ENCODE data around the gene RHEB. TPM values are rescaled to one million over a fixed set of nuclear protein-coding genes. Genes with fewer than 3 reads are reported as not detected.

The RHEB gene
- total and polyA plus RNA-seq, 2 of the 13 experiments (the other 11 are each of a cell fraction or from before 2014, with no cell fraction given), result 55.0 to 77.6 TPM

- TF ChIP-seq TERF1 (CRISPR knock-in tag; IDR thresholded peaks at IDR 0.05), result no peak
- no peak for TF ChIP-seq ZNF775 (CRISPR knock-in tag; IDR thresholded peaks at IDR 0.05; ENCODE audit: borderline replicate concordance)
- no peak for TF ChIP-seq ZNF570 (CRISPR knock-in tag; IDR thresholded peaks at IDR 0.05; ENCODE audit: borderline replicate concordance)
- no peak for TF ChIP-seq ZNF746 (CRISPR knock-in tag; IDR thresholded peaks at IDR 0.05)
- TF ChIP-seq SMAD3 (CRISPR knock-in tag; IDR thresholded peaks at IDR 0.05), result no peak
- no peak for TF ChIP-seq ZNF724P (CRISPR knock-in tag; IDR thresholded peaks at IDR 0.05; ENCODE audit: borderline replicate concordance)
- peak; percentile 19; the same call in 1 of the 2 replicates for TF ChIP-seq DMAP1 (CRISPR knock-in tag; IDR thresholded peaks at IDR 0.05)
- TF ChIP-seq ZBTB21 (CRISPR knock-in tag; IDR thresholded peaks at IDR 0.05), result peak; percentile 94
- peak; percentile 62 for TF ChIP-seq ASH2L (IDR thresholded peaks at IDR 0.05; ENCODE audit: insufficient read length, low read depth, low read length)
- TF ChIP-seq FOSL2 (CRISPR knock-in tag; IDR thresholded peaks at IDR 0.05), result no peak
- no peak for TF ChIP-seq REST (IDR thresholded peaks at IDR 0.05; ENCODE audit: borderline replicate concordance in 1 of 2, low read depth in 1 of 2, low read length in 2 of 2)
- no peak for TF ChIP-seq ZNF841 (CRISPR knock-in tag; IDR thresholded peaks at IDR 0.05; ENCODE audit: borderline replicate concordance)
- no peak for TF ChIP-seq ZIK1 (CRISPR knock-in tag; IDR thresholded peaks at IDR 0.05; ENCODE audit: borderline replicate concordance, low read depth)
- TF ChIP-seq SAFB2 (CRISPR knock-in tag; IDR thresholded peaks at IDR 0.05; ENCODE audit: borderline replicate concordance, low read depth), result no peak
- TF ChIP-seq HMG20A (CRISPR knock-in tag; IDR thresholded peaks at IDR 0.05; ENCODE audit: borderline replicate concordance), result no peak
- TF ChIP-seq, protein P1, sequence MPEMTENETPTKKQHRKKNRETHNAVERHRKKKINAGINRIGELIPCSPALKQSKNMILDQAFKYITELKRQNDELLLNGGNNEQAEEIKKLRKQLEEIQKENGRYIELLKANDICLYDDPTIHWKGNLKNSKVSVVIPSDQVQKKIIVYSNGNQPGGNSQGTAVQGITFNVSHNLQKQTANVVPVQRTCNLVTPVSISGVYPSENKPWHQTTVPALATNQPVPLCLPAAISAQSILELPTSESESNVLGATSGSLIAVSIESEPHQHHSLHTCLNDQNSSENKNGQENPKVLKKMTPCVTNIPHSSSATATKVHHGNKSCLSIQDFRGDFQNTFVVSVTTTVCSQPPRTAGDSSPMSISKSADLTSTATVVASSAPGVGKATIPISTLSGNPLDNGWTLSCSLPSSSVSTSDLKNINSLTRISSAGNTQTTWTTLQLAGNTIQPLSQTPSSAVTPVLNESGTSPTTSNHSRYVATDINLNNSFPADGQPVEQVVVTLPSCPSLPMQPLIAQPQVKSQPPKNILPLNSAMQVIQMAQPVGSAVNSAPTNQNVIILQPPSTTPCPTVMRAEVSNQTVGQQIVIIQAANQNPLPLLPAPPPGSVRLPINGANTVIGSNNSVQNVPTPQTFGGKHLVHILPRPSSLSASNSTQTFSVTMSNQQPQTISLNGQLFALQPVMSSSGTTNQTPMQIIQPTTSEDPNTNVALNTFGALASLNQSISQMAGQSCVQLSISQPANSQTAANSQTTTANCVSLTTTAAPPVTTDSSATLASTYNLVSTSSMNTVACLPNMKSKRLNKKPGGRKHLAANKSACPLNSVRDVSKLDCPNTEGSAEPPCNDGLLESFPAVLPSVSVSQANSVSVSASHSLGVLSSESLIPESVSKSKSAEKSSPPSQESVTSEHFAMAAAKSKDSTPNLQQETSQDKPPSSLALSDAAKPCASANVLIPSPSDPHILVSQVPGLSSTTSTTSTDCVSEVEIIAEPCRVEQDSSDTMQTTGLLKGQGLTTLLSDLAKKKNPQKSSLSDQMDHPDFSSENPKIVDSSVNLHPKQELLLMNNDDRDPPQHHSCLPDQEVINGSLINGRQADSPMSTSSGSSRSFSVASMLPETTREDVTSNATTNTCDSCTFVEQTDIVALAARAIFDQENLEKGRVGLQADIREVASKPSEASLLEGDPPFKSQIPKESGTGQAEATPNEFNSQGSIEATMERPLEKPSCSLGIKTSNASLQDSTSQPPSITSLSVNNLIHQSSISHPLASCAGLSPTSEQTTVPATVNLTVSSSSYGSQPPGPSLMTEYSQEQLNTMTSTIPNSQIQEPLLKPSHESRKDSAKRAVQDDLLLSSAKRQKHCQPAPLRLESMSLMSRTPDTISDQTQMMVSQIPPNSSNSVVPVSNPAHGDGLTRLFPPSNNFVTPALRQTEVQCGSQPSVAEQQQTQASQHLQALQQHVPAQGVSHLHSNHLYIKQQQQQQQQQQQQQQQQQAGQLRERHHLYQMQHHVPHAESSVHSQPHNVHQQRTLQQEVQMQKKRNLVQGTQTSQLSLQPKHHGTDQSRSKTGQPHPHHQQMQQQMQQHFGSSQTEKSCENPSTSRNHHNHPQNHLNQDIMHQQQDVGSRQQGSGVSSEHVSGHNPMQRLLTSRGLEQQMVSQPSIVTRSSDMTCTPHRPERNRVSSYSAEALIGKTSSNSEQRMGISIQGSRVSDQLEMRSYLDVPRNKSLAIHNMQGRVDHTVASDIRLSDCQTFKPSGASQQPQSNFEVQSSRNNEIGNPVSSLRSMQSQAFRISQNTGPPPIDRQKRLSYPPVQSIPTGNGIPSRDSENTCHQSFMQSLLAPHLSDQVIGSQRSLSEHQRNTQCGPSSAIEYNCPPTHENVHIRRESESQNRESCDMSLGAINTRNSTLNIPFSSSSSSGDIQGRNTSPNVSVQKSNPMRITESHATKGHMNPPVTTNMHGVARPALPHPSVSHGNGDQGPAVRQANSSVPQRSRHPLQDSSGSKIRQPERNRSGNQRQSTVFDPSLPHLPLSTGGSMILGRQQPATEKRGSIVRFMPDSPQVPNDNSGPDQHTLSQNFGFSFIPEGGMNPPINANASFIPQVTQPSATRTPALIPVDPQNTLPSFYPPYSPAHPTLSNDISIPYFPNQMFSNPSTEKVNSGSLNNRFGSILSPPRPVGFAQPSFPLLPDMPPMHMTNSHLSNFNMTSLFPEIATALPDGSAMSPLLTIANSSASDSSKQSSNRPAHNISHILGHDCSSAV (CRISPR knock-in tag; IDR thresholded peaks at IDR 0.05; ENCODE audit: borderline replicate concordance), result no peak
- TF ChIP-seq ZNF577 (CRISPR knock-in tag; IDR thresholded peaks at IDR 0.05; ENCODE audit: borderline replicate concordance, low read depth), result no peak
Observed at GRCh38 chr7:151519765-151520418, at the start of gene RHEB (continued).

All from HepG2 (cell line).